SK-N-SH (cell line): ENCODE results near the gene AMPD2. TPM values are rescaled to one million over a fixed set of nuclear protein-coding genes. Genes with fewer than 3 reads are reported as not detected.
"Not testable (repeated sequence)": the region's sequence is repeated elsewhere in the genome, so short reads cannot be mapped to it uniquely, and the experiment has no call there.

Experiments
- CTCF ChIA-PET: fragments of 300-600, 350-600 bp; formaldehyde crosslinking; extraction: SDS; loops from one replicate; lab custom pipeline; 2021; lab: Yijun Ruan, JAX
- POLR2A ChIA-PET: fragments of 350-600 bp; sonication (Branson Sonifier 250); formaldehyde crosslinking; extraction: SDS; loops from one replicate; lab custom pipeline; 2020; ENCODE audit warnings: antibody characterized with exemption, inconsistent platforms; lab: Yijun Ruan, JAX
- DNase-seq: peaks from one replicate; pipeline ENCODE4 v3.0.0; 2012
- H2AFZ ChIP-seq: fragments of 200-600 bp; sonication (generic); 2 replicates; pipeline ENCODE4 v1.8.1; 2016; ENCODE audit warnings: antibody characterized with exemption, mild to moderate bottlenecking, low read depth
- H3F3A ChIP-seq: fragments of 200-600 bp; sonication (generic); replicated peaks from 2 replicates; pipeline ENCODE3; 2016; ENCODE audit warnings: antibody characterized with exemption, mild to moderate bottlenecking; ENCODE audit not compliant: insufficient read depth
- H3K27ac ChIP-seq, 2 experiments: fragments of 200-500 bp in 1 of 2; fragments of 200-600 bp in 1 of 2; sonication (Bioruptor generic) in 1 of 2; sonication (generic), shearing (Covaris generic) in 1 of 2; 2 replicates each; pipeline versions ENCODE4 v1.5.1 to v1.6.1; 2014 to 2016; ENCODE audit warnings: low read depth in 2 of 2, inconsistent platforms in 1 of 2, low read length in 1 of 2, mild to moderate bottlenecking in 1 of 2, mixed read lengths in 1 of 2
- H3K27me3 ChIP-seq: fragments of 200-600 bp; sonication (generic), shearing (Covaris generic); 2 replicates; pipeline ENCODE4 v1.6.1; 2016; ENCODE audit warnings: mixed run types; ENCODE audit not compliant: insufficient read depth
- H3K36me3 ChIP-seq, 2 experiments: fragments of 200-500 bp in 1 of 2; fragments of 200-600 bp in 1 of 2; sonication (Bioruptor generic) in 1 of 2; sonication (generic) in 1 of 2; replicated peaks in 1 of 2; 2 replicates each; pipeline versions ENCODE3 to v1.5.1; 2014 to 2016; ENCODE audit warnings: low read length in 1 of 2, mild to moderate bottlenecking in 1 of 2; ENCODE audit not compliant: insufficient read depth in 2 of 2, control insufficient read depth in 1 of 2
- H3K4me1 ChIP-seq, 2 experiments: fragments of 200-500 bp in 1 of 2; fragments of 200-600 bp in 1 of 2; sonication (Bioruptor generic) in 1 of 2; sonication (generic), shearing (Covaris generic) in 1 of 2; 2 replicates each; pipeline versions ENCODE4 v1.5.1 to v1.6.1; 2014 to 2016; ENCODE audit warnings: low read depth in 1 of 2, low read length in 1 of 2, mixed run types in 1 of 2; ENCODE audit not compliant: insufficient read depth in 2 of 2, control insufficient read depth in 1 of 2
- H3K4me2 ChIP-seq: fragments of 200-600 bp; sonication (generic), shearing (Covaris generic); 2 replicates; pipeline ENCODE4 v1.6.1; 2017; ENCODE audit warnings: mixed run types
- H3K4me3 ChIP-seq, 2 experiments: fragments of 200-500 bp in 1 of 2; fragments of 200-600 bp in 1 of 2; sonication (Bioruptor generic) in 1 of 2; sonication (generic), shearing (Covaris generic) in 1 of 2; 2 replicates each; pipeline versions ENCODE4 v1.5.1 to v1.8.1; 2014 to 2016; ENCODE audit warnings: low read depth in 2 of 2, inconsistent platforms in 1 of 2, low read length in 1 of 2, mild to moderate bottlenecking in 1 of 2, mixed read lengths in 1 of 2, moderate library complexity in 1 of 2
- H3K79me2 ChIP-seq: fragments of 200-600 bp; sonication (generic); 2 replicates; pipeline ENCODE4 v1.8.1; 2017; ENCODE audit warnings: mild to moderate bottlenecking; ENCODE audit not compliant: insufficient read depth
- H3K9ac ChIP-seq: fragments of 200-600 bp; sonication (generic); 2 replicates; pipeline ENCODE4 v1.6.1; 2017; ENCODE audit warnings: mixed run types
- H3K9me2 ChIP-seq: fragments of 200-600 bp; sonication (generic); 2 replicates; pipeline ENCODE4 v1.6.1; 2017; ENCODE audit warnings: mixed run types
- H3K9me3 ChIP-seq: fragments of 200-600 bp; sonication (generic); 2 replicates; pipeline ENCODE4 v1.6.1; 2017; ENCODE audit warnings: mixed run types, mild to moderate bottlenecking, moderate library complexity
- H4K20me1 ChIP-seq: fragments of 200-600 bp; sonication (generic); 2 replicates; pipeline ENCODE4 v1.6.1; 2017; ENCODE audit warnings: mild to moderate bottlenecking, mixed run types; ENCODE audit not compliant: insufficient read depth
- WGBS: methylation state at CpG from one replicate; pipeline ENCODE4 v1.1.6; 2017; ENCODE audit warnings: low lambda C conversion rate; 5-methylcytosine and 5-hydroxymethylcytosine counted together
- polyA plus RNA-seq, 3 experiments: library from polyadenylated mRNA; depleted of rRNA; stranded (reverse); fragments of >200 nt; gene quantifications; 2 replicates each; pipeline ENCODE4 v1.2.3, GENCODE V29; 2012
- small RNA-seq, 7 experiments: library from RNA; depleted of rRNA; stranded (forward); fragments of <200 nt; gene quantifications; one replicate each; pipeline ENCODE3, GENCODE V24; 2012

Gene AMPD2
- polyA plus RNA-seq, 1 of the 3 experiments (the other 2 are of a cell fraction): 59.1 TPM

GRCh38 chr1:109678637-109679036, 59.0 kb downstream of the AMPD2 start:
- H3K79me2 ChIP-seq, H3F3A ChIP-seq, H3K4me3 ChIP-seq, H3K4me1 ChIP-seq, CTCF ChIA-PET, H4K20me1 ChIP-seq, H3K4me2 ChIP-seq, H3K9me2 ChIP-seq, H3K27me3 ChIP-seq, H3K36me3 ChIP-seq, POLR2A ChIA-PET, H2AFZ ChIP-seq, H3K27ac ChIP-seq, H3K9me3 ChIP-seq, H3K9ac ChIP-seq, DNase-seq: not testable (repeated sequence)
- 85% methylated on average over 2 of the region's 2 CpGs for WGBS

Small RNAs within 50 kb of the gene (small RNA-seq; reads per million reads assigned to genes)
- 6.1 to 47.2 (median 20.6) reads per million in 7 experiments for gene RNU6V

Other genes with a start within 250 kb of the AMPD2 start
- 8.5 and 13.7 TPM in 2 replicates for gene SORT1, start 221.9 kb upstream of the AMPD2 start, polyA plus RNA-seq (2012; rRNA removed)
- 118 and 139 TPM in 2 replicates for gene PSMA5, start 193.4 kb upstream of the AMPD2 start, polyA plus RNA-seq (2012; rRNA removed)
- 0.03 and 0.05 TPM in 2 replicates for gene SYPL2, start 153.3 kb upstream of the AMPD2 start, polyA plus RNA-seq (2012; rRNA removed)
- 3.9 and 4.0 TPM in 2 replicates for gene ATXN7L2, start 135.9 kb upstream of the AMPD2 start, polyA plus RNA-seq (2012; rRNA removed)
- gene CYB561D1, start 125.7 kb upstream of the AMPD2 start, polyA plus RNA-seq (2012; rRNA removed): 5.4 and 8.9 TPM in 2 replicates
- gene AMIGO1, start 110.1 kb upstream of the AMPD2 start, polyA plus RNA-seq (2012; rRNA removed): 0.93 and 0.95 TPM in 2 replicates
- not detected in 2 replicates for gene GPR61, start 80.0 kb upstream of the AMPD2 start, polyA plus RNA-seq (2012; rRNA removed)
- gene GNAI3, start 71.2 kb upstream of the AMPD2 start, polyA plus RNA-seq (2012; rRNA removed): 4.0 and 4.8 TPM in 2 replicates
- gene GNAT2, start 221 bp upstream of the AMPD2 start, polyA plus RNA-seq (2012; rRNA removed): 0.16 TPM in 2 replicates
- 34.2 and 36.1 TPM in 2 replicates for gene GSTM4, start 36.3 kb downstream of the AMPD2 start, polyA plus RNA-seq (2012; rRNA removed)
- 70.2 and 97.6 TPM in 2 replicates for gene GSTM2, start 48.2 kb downstream of the AMPD2 start, polyA plus RNA-seq (2012; rRNA removed)
- not detected in 2 replicates for gene GSTM1, start 68.0 kb downstream of the AMPD2 start, polyA plus RNA-seq (2012; rRNA removed)
- gene GSTM5, start 92.4 kb downstream of the AMPD2 start, polyA plus RNA-seq (2012; rRNA removed): not detected in 2 replicates
- 84.9 and 86.6 TPM in 2 replicates for gene GSTM3, start 121.2 kb downstream of the AMPD2 start, polyA plus RNA-seq (2012; rRNA removed)
- not detected in 2 replicates for gene EPS8L3, start 144.1 kb downstream of the AMPD2 start, polyA plus RNA-seq (2012; rRNA removed)